ENCODE results near the gene TUBA1C.
"Not testable (repeated sequence)": the region's sequence is repeated elsewhere in the genome, so short reads cannot be mapped to it uniquely, and the experiment has no call there.

The TUBA1C gene

DNA sequence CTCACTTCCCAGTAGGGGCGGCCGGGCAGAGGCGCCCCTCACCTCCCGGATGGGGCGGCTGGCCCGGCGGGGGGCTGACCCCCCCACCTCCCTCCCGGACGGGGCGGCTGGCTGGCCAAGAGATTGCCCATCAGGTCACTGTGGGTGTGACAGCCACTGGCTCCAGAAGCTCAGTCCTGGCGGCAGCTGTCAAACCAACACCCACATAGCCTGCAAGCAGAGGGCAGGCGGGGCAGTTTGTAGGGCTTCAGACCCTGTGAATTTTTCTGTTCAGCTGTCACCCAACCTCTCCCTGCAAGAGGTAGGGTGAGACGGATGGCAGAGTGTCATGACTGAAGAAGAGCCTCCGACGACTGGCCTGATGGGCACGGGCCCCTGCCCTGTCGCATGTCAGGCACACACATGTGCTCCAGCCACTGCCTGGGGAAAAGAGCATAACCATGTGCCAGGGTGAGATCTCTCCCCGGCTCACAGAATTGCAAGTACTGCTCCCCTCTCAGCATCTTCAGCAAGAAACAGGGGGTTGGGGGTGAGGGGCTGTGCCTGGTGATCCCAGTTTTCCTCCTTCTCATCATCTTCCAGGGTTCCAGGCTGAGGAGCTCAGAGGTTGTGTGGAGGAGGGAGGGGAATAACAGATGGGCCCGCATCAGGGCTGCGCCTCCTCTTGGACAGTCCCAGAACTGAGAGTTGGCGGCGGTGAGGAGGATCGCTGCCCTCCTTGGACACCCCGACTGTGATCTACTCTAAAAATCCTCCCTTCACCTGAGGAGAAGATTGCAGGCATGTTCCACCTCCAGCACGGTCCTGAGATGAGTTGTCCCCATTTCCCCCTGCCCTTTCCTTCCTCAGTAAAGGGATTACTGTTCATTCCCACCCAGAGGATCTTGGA is 18.9 kb downstream of the TUBA1C start:
- no peak for DNase-seq

DNA sequence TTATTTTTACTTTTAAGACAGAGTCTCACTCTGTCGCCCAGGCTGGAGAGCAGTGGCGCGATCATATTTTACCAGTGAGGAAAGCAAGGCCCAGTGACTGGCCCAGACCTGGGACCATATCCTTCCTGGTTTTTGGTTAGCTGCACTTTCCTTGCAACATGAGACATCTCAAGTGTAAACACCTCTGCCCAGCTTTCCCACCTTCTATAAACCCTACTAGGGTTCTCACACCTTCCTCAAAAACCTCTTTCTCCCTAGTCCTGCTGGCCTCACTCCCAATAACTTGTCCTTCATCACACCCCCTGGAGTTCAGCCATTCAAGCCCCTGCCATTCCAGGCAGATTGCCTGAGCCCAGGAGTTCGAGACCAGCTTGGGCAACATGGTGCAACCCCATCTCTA is 19.8 kb downstream of the TUBA1C start:
- DNase-seq: no peak

DNA sequence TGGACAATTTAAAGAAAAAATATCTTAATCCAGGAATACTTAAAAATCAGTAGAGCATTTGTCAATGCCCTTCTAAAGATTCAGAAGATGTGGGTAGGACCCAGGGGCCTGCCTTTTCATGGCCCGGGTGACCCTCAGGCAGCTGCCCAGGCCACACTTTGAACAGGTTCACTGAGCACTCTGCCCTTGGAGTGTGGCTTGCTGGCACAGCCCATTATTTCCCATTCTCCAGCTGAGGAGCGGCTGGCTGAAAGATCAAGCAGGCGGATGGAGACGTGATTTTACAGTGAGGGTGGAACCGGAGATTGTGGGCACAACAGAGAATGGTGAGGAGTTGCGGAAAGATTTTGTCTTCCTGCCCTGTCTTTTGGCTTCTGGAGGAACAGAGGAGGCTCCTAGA is 23.0 kb downstream of the TUBA1C start:
- no peak for DNase-seq

DNA sequence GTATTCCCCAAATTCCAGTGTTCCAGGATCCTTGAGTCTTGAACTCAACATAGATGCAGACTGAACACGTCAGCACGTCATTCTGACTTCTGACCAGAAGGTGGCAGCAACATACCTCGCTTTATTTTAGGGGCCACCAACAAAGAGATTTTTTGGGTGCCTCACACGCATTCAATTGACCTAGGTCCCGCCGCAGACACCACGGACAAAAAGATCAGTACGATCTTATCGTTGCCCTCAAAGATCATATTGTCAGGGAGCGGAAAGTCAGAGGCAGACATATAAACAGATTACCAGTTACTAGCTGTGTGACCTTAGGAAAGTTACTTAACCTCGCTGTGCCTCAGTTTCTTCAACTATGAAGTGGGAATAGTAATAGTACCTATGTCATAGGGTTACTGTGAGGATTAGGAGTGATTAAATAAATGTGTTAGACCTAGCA is 23.6 kb downstream of the TUBA1C start:
- peak; percentile 26 to 67 (median 52) for DNase-seq

DNA sequence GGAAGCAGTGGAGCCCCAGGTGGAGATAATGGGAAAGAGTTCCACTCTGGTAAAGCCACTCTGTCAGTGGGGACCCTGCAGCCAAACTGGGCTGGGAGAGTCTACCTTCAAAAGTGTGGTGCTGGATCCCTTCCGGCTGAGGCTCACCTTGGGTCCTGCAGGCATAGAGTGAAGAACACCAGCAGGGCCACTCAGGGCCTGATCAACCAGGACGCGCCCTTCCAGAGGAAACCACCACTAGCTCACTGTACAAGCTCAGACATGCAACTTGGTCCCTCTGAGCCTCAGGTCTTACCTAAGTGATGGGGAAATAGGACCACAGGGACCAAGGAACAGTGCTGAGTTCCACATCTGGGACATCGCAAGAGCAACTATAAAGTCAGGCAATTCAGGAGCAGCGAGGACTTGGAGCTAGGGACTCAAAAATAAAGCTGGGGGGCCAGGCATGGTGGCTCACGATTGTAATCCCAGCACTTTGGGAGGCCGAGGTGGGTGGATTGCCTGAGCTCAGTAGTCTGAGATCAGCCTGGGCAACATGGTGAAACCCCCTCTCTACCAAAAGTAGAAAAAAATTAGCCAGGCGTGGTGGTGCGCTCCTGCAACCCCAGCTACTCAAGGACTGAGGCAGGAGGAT is 24.2 kb downstream of the TUBA1C start:
- no peak for DNase-seq

DNA sequence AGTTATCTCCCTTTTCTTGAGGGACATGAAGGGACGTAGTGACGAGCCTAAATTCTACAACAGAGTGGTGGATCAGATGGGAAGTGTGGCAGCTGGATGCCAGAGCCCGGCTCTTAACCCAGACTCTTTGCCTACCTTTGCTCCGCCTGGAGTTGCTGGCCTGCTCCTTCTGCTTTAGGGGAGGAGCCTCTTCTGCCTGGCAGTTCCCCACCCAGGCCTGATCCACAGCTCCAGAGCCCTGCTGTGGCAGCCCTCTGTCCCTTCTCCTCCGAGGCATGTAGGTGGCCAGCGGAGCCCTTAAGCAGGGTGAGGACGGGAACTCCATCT is 27.8 kb downstream of the TUBA1C start:
- no peak for DNase-seq

DNA sequence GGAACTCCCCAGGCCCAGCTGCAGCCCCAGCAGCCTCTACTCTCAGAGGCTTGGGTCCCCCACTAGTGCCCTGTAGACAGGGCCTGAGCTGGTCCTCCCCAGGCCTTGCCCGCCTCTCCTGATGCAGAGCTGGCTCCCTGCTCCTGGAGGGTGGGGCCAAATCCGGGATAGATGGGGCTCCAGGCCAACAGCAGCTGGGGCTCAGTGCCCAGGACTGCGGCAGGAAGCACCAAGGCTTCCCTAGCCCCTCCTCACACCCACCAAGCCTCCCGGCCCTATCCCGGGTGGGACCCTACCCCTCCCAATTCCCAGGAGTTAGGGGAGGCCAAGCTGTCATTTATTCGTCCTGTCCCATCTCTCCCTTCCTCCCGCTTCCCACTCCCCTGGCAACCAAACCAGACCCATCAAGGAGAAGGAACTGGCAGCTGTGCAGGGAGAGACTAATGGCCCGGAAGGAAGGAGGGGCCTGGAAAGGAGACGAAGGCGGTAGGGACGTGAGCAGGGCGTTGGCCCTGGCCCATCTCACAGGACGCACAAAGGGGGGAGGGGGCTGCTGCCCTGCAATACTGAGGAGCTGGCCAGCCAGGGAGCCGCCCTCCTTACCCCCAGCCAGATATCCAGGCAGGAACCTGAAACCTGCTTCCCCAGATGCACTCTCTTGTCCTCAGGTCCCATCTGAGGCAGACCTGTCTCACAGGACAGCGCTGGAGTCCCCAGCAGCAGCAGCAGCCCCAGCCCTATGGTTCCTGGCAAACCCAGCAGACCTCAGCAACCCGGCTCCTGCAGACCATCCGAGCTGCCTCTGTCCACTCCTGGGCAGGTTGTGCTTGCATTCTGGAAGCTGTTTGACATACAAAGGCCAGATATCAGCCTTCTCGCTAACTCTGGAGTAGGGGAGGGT is 28.4 kb downstream of the TUBA1C start:
- no peak for DNase-seq

DNA sequence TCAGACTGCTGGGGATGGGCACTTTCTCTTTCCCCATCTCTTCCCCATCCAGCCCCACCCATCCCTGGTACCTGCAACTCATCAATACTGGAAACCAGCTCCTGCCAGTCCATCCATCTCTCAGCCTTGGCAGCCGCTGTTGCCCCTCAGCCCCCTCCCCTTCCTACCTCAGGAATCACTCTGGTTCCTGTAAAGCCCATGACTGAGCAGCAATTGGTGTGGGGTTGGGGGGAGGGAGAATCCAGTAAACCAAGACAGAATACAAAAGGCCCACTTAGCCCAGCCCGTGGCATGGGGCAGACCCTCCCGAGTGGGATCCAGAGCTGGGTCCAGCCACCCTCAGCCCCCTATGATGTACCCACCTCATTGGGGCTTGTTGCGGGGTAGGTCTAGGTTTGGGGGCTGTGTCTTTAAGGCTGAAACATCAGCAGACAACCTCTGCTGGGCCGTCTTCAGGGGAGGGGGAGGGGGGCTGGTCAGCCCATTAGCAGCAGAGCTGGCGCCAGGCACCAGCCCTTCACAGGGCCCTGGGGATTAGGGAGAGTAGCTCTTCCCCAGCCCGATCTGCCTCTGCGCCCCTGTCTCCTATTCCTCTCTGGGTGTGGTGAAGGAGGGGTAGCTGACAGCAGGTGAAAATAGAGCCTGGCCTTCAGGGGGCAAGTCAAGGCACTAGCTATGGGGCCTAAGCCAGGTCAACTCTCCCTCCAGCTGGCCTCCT is 29.4 kb downstream of the TUBA1C start:
- DNase-seq: no peak

DNA sequence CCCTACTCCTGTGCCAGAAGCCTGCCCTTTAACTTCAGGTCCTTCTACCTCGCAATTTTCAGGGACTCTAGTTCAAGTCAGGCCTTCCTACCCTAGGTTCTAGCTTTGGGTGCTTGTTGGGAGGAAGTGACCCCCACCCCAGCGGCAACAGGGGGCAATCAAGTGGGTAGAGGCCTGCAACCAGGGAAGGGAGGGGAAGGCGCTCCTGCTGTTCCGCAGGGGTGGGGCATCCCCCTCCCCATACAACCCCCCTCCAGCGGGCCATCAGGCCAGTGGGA is 29.9 kb downstream of the TUBA1C start:
- DNase-seq: no peak

DNA sequence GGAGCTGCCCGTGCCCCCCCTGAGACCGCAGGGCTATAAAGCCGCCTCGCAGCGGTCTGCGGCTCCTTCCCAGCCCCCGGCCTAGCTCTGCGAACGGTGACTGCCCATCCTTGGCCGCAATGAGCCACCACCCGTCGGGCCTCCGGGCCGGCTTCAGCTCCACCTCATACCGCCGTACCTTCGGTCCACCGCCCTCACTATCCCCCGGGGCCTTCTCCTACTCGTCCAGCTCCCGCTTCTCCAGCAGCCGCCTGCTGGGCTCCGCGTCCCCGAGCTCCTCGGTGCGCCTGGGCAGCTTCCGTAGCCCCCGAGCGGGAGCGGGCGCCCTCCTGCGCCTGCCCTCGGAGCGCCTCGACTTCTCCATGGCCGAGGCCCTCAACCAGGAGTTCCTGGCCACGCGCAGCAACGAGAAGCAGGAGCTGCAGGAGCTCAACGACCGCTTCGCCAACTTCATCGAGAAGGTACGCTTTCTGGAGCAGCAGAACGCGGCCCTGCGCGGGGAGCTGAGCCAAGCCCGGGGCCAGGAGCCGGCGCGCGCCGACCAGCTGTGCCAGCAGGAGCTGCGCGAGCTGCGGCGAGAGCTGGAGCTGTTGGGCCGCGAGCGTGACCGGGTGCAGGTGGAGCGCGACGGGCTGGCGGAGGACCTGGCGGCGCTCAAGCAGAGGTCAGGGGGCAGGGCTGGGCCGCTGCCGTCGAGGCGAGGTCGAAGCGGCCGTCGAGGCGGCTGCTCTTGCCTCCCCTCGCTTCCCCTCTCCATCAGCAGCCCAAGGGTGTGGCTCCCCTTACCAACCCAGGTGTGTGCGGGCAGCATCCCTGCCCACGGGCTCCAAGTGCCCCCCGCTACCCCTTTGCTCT is 30.4 kb downstream of the TUBA1C start, which contains the start of gene PRPH:
Gene PRPH (plus strand): TSS at position 66 of the 855 bp plus-strand sequence. CDS start 54 bp downstream, at position 120.
- DNase-seq: peak in 1 of 5 experiments; percentile 21

DNA sequence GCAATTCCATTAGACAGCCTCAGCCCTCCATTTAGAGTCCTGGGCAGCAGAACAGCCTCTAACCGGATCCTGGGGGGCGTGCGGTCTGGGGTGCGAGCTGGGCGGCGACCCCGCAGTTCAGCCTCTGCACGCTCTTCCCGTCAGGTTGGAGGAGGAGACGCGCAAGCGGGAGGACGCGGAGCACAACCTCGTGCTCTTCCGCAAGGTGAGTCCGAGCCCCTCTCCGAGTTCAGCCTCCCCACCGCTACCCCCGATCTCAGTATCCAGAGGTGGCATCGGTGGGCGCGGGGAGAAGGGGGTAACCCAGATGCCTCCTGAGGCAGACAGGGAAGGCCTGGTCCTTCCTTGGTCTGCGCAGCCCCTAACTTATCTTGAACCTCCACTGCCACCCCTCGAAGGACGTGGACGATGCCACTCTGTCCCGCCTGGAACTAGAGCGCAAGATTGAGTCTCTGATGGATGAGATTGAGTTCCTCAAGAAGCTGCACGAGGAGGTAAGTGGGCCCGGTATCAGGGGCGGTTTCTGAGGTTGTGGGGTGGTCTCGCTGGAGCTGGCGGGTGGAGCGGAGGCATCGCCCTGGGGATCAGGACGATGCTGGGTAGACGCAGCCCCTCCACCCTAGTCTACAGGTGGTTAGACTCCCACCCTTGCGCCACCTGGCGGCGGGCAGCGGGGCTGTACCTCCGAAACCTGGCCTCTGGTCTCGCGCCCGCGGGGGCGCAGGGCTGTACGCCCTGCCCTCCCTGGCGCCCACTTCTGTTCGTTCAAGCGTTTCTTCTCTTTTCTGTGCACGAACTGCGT is 31.4 kb downstream of the TUBA1C start:
- DNase-seq: peak; percentile 34 to 63 (median 47)

DNA sequence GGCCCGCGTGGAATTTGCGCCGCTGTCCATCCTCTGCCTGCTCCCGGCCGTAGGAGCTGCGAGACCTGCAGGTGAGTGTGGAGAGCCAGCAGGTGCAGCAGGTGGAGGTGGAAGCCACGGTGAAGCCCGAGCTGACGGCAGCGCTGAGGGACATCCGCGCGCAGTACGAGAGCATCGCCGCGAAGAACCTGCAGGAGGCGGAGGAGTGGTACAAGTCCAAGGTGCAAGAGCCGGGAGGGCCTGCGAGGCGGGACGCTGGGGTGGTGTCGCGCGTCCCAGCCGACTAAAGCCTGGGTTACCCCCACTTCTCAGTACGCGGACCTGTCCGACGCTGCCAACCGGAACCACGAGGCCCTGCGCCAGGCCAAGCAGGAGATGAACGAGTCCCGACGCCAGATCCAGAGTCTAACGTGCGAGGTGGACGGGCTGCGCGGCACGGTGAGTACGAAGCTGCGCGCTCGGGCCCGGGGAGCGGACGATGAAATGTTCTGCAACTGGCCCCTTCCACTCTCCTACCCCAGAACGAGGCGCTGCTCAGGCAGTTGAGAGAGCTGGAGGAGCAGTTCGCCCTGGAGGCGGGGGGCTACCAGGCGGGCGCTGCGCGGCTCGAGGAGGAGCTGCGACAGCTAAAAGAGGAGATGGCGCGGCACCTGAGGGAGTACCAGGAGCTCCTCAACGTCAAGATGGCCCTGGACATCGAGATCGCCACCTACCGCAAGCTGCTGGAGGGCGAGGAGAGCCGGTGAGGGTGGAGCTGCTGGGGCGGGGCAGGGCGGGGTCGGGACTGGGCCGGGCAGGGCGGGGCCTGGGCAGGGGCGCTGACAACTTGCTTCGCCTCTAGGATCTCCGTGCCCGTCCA is 32.2 kb downstream of the TUBA1C start:
- peak in 2 of 5 experiments; percentile 12 to 39 for DNase-seq

DNA sequence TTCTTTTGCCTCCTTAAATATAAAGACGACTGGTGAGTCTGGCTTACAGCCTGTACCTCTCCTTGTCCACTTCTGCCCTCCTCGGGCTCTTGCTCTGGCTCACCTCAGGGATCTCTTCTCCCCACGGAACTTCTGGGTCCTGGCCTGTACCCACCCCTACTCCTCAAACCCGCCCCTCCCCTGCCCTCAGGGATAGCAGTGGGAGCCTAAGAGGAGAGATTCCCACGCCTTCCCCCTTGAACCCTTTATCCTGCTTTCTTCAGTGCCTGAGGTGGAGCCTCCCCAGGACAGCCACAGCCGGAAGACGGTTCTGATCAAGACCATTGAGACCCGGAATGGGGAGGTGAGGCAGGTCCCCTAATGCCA is 32.8 kb downstream of the TUBA1C start:
- no peak for DNase-seq

DNA sequence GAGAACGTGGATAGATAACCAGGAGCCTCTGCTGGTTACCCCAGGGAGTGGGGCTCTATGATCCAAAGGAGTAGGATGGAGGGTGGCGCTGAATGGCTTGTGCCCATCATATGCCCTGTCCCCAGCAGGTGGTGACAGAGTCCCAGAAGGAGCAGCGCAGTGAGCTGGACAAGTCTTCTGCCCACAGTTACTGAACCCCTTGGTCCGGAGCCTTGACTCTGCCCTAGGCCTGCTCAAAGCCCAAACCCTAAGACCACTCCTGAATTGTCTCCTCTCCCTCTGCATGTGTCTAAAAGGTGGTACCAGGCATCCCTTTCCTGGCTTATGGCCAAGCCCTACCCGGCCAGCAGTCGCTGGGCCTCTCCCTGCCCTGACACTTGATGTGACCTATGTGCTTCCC is 33.3 kb downstream of the TUBA1C start:
- DNase-seq: no peak

DNA sequence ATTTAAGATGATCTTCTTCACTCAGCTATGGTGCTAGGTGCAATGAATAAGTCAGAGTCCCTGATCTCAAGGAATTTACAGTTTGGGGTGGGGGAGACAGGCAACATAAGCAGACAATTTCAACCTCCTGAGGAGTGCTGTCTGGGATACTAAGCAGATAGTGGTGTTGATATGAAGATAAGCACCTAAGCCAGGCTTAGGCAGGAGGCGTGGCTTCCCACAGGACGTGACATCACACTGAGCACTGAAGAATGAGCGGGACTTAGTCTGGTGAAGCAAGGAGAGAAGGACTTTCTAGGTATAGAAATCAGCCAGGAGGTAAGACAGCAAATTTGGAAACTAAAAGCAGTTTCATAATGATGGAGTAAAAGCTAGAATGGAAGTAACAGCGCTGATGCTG is 36.9 kb downstream of the TUBA1C start:
- DNase-seq: peak in 1 of 5 experiments; percentile 68

DNA sequence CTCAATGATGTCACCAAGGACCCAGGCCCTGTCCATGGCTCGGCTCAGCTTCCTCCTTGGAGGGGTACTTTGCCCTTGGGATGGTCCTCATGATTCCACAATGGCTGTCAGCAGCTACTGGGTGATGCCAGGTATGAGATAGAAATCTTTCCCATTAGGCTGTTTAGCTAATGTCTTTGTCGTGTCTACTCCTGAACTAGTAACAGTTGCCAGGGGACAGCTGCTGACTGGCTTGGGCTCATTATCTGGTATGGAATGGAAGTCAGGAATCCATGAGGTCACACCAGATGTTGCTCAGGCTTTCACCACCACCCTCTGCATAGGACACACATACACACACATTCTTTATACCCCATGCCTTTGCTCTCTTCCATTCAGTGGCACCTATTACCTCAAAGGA is 39.3 kb downstream of the TUBA1C start:
- DNase-seq: no peak

DNA sequence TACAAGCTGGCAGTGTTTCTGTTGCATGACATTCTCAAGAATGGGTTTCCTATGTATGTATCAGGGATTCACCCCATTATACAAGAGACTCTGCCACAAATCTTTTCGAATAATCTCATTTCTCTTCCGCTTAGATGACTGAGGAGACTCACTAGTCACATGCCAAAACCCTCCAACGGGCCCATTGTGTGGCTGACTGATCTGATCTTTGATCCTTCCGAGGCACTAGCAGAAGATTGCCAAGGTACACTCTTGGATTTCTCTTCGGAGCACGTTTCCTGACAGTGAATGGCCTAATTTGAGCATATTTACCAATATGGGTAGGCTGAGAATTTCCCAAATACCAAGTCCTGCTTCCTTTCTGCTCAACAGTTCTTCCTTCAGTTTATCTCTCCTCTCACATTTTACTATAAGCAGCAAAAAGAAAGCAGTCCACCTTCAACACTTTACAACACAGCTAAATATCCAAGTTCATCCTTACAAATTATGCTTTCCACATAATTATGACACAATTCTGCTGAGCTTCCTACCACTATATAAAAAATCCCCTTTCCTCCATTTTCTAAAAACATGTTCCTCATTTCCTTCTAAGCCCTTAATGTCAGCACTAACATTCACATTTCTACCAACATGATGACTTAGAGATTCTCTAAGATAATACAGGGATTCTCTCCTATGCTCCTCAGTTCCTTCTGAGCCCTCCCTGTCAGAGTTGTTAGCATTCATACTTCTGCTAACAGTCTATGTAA is 41.1 kb downstream of the TUBA1C start:
- no peak for DNase-seq

DNA sequence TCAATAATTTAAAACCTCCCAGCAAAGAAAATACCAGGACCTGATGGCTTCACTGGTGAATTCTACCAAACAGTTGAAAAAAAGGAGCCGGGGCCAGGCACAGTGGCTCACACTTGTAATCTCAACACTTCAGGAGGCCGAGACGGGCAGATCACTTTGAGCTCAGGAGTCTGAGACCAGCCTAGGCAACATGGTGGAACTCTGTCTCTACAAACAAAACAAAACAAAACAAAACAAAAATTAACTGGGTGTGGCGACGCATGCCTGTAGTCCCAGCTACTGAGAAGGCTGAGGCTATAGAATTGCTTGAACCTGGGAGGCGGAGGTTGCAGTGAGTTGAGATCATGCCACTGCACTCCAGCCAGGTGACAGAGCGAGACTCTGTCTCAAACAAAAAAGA is 44.5 kb downstream of the TUBA1C start:
- no peak for DNase-seq

DNA sequence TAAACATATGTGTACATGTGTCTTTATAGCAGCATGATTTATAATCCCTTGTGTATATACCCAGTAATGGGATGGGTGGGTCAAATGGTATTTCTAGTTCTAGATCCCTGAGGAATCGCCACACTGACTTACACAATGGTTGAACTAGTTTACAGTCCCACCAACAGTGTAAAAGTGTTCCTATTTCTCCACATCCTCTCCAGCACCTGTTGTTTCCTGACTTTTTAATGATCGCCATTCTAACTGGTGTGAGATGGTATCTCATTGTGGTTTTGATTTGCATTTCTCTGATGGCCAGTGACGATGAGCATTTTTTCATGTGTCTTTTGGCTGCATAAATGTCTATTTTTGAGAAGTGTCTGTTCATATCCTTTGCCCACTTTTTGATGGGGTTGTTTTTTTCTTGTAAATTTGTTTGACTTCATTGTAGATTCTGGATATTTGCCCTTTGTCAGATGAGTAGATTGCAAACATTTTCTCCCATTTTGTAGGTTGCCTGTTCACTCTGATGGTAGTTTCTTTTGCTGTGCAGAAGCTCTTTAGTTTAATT is 45.6 kb downstream of the TUBA1C start:
- DNase-seq: not testable (repeated sequence)
